ENCODE results near the gene BRD7. TPM values are rescaled to one million over a fixed set of nuclear protein-coding genes. Genes with fewer than 3 reads are reported as not detected.

Gene BRD7
- total RNA-seq, 1 experiment from 2014 or later, result 45.6 TPM

DNA sequence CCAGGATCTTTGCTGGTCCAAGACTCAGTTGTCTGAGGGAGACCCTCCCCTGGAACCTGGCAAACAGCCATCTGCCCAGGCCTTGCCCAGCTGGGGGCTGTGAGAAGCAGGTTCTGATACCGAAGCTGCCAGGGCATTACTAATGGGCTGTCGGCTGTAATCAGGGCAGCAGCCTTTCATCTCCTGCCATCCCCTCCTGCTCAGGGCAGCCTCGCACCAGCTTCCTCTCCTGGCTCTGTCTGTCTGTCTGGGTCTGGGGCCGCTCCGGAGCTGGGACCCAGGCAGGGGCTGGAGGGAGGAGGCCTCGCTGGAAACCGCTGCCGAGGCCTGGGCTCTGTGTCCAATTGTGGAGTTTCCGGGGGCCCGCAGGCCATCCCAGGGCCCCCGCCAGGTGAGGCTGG is 21.6 kb upstream of the BRD7 start:
- intact Hi-C loops (cut with micrococcal nuclease; ENCODE audit: unreplicated experiment), result no loop called here
- Histone ChIP-seq H3K36me3 (ENCODE audit: control insufficient read depth, insufficient read depth, low read length) (no peaks in the 10 kb centered on the region), H3K4me1 (ENCODE audit: control insufficient read depth, insufficient read depth, low read length) (no peaks in the 10 kb centered on the region), H3K4me3 (ENCODE audit: low read depth in 2 of 2, low read length in 2 of 2) (no peak overlapping the region), H3K27ac (ENCODE audit: low read length) (no peak overlapping the region), H3K9me3 (ENCODE audit: control insufficient read depth, insufficient read depth, low read depth, low read length) (no peaks in the 10 kb centered on the region), H3K27me3 (ENCODE audit: control insufficient read depth, insufficient read depth, low read length) (no peaks in the 10 kb centered on the region)
- CTCF ChIA-PET, result no interaction called here
- no peak for ATAC-seq
- DNase-seq (ENCODE audit: low read depth, low spot score), result no peak
- no TSS peak for BruUV-seq (replicated peaks)
- TF ChIP-seq POLR2AphosphoS5 (IDR thresholded peaks at IDR 0.05; ENCODE audit: low read depth, low read length) (no peak), SIN3A (IDR thresholded peaks at IDR 0.05; ENCODE audit: borderline replicate concordance, insufficient read depth, low read depth, low read length) (no peak), TCF7L2 (IDR thresholded peaks at IDR 0.05; ENCODE audit: low read depth, low read length) (no peak)
- TF ChIP-seq, protein P1, sequence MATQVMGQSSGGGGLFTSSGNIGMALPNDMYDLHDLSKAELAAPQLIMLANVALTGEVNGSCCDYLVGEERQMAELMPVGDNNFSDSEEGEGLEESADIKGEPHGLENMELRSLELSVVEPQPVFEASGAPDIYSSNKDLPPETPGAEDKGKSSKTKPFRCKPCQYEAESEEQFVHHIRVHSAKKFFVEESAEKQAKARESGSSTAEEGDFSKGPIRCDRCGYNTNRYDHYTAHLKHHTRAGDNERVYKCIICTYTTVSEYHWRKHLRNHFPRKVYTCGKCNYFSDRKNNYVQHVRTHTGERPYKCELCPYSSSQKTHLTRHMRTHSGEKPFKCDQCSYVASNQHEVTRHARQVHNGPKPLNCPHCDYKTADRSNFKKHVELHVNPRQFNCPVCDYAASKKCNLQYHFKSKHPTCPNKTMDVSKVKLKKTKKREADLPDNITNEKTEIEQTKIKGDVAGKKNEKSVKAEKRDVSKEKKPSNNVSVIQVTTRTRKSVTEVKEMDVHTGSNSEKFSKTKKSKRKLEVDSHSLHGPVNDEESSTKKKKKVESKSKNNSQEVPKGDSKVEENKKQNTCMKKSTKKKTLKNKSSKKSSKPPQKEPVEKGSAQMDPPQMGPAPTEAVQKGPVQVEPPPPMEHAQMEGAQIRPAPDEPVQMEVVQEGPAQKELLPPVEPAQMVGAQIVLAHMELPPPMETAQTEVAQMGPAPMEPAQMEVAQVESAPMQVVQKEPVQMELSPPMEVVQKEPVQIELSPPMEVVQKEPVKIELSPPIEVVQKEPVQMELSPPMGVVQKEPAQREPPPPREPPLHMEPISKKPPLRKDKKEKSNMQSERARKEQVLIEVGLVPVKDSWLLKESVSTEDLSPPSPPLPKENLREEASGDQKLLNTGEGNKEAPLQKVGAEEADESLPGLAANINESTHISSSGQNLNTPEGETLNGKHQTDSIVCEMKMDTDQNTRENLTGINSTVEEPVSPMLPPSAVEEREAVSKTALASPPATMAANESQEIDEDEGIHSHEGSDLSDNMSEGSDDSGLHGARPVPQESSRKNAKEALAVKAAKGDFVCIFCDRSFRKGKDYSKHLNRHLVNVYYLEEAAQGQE (IDR thresholded peaks at IDR 0.05; ENCODE audit: insufficient read depth in 1 of 2, low read depth in 2 of 2, low read length in 1 of 2), result no peak
- TF ChIP-seq, protein P2, sequence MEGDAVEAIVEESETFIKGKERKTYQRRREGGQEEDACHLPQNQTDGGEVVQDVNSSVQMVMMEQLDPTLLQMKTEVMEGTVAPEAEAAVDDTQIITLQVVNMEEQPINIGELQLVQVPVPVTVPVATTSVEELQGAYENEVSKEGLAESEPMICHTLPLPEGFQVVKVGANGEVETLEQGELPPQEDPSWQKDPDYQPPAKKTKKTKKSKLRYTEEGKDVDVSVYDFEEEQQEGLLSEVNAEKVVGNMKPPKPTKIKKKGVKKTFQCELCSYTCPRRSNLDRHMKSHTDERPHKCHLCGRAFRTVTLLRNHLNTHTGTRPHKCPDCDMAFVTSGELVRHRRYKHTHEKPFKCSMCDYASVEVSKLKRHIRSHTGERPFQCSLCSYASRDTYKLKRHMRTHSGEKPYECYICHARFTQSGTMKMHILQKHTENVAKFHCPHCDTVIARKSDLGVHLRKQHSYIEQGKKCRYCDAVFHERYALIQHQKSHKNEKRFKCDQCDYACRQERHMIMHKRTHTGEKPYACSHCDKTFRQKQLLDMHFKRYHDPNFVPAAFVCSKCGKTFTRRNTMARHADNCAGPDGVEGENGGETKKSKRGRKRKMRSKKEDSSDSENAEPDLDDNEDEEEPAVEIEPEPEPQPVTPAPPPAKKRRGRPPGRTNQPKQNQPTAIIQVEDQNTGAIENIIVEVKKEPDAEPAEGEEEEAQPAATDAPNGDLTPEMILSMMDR (IDR thresholded peaks at IDR 0.05), result no peak
- in situ Hi-C loops (cut with HindIII; ENCODE audit: low pct_unique_long_range_greater_than_20kb, low sequenced_read_pairs), result no loop called here
- POLR2A ChIA-PET, result no interaction called here

DNA sequence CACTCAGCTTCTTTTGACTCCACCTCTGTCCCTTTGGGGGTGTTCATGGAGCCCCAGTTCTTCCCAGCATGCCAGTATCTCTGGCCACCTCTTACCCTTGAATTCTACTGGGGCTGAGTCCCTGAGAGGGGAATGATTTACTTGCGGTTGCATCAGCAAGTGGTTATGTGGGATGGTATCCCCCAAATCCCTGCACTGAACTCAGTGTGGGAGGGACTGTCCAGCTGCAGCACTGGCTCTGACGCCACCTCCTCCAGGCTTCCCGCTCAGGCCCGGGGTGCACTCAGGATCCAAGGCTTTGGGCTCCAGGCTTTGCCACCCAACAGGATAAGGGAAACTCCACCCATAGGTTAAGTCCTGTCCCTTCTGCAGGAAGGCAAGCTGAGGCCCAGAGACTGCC is 21.1 kb upstream of the BRD7 start:
- TF ChIP-seq SIN3A (IDR thresholded peaks at IDR 0.05; ENCODE audit: borderline replicate concordance, insufficient read depth, low read depth, low read length) (no peak), POLR2AphosphoS5 (IDR thresholded peaks at IDR 0.05; ENCODE audit: low read depth, low read length) (no peak), TCF7L2 (IDR thresholded peaks at IDR 0.05; ENCODE audit: low read depth, low read length) (no peak)
- TF ChIP-seq, protein P2 (IDR thresholded peaks at IDR 0.05), result no peak
- in situ Hi-C loops (cut with HindIII; ENCODE audit: low pct_unique_long_range_greater_than_20kb, low sequenced_read_pairs) (no loop called here), intact Hi-C loops (cut with micrococcal nuclease; ENCODE audit: unreplicated experiment) (no loop called here)
- ChIA-PET POLR2A (no interaction called here), CTCF (no interaction called here)
- no peak overlapping the region for H3K4me3 ChIP-seq (ENCODE audit: low read depth in 2 of 2, low read length in 2 of 2)
- DNase-seq (ENCODE audit: low read depth, low spot score) (no peak), ATAC-seq (no peak)
- H3K27me3 ChIP-seq (ENCODE audit: control insufficient read depth, insufficient read depth, low read length), result no peaks in the 10 kb centered on the region
- H3K36me3 ChIP-seq (ENCODE audit: control insufficient read depth, insufficient read depth, low read length), result no peaks in the 10 kb centered on the region
- H3K27ac ChIP-seq (ENCODE audit: low read length), result no peak overlapping the region
- H3K9me3 ChIP-seq (ENCODE audit: control insufficient read depth, insufficient read depth, low read depth, low read length), result no peaks in the 10 kb centered on the region
- no peaks in the 10 kb centered on the region for H3K4me1 ChIP-seq (ENCODE audit: control insufficient read depth, insufficient read depth, low read length)
- BruUV-seq (replicated peaks), result no TSS peak
